Measurements from ENCODE around the gene ANKRD50. TPM values are rescaled to one million over a fixed set of nuclear protein-coding genes. Genes with fewer than 3 reads are reported as not detected.

Gene ANKRD50
- total and polyA plus RNA-seq, 9 of the 15 experiments (the other 6 are each of a cell fraction or from before 2014, with no cell fraction given): 2.0 to 8.0 (median 6.2) TPM

DNA sequence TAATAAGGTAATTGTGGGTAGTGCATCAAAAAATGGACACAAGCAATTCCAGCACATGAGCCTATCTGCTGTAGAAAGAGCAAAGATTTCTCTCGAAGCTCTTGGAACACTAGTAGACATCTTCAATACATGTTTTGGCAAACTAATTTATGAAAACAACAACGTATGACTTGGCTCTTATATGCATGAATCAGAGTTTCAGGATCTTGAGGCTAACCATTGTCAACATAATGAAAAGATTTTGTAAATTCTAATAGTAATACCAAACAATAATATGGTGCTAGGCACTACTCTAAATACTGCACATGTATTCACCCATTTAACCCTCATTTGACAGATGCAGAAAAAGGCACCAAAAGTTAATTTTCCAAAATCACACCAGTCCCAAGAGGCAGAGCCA, 25.1 kb upstream of the ANKRD50 start (continued):
- TF ChIP-seq, protein P1, sequence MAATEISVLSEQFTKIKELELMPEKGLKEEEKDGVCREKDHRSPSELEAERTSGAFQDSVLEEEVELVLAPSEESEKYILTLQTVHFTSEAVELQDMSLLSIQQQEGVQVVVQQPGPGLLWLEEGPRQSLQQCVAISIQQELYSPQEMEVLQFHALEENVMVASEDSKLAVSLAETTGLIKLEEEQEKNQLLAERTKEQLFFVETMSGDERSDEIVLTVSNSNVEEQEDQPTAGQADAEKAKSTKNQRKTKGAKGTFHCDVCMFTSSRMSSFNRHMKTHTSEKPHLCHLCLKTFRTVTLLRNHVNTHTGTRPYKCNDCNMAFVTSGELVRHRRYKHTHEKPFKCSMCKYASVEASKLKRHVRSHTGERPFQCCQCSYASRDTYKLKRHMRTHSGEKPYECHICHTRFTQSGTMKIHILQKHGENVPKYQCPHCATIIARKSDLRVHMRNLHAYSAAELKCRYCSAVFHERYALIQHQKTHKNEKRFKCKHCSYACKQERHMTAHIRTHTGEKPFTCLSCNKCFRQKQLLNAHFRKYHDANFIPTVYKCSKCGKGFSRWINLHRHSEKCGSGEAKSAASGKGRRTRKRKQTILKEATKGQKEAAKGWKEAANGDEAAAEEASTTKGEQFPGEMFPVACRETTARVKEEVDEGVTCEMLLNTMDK (IDR thresholded peaks at IDR 0.05; ENCODE audit: borderline replicate concordance, insufficient read depth, low read depth, low read length, poor library complexity, severe bottlenecking): no peak
- no peak for TF ChIP-seq NFXL1 (CRISPR knock-in tag; IDR thresholded peaks at IDR 0.05)

DNA sequence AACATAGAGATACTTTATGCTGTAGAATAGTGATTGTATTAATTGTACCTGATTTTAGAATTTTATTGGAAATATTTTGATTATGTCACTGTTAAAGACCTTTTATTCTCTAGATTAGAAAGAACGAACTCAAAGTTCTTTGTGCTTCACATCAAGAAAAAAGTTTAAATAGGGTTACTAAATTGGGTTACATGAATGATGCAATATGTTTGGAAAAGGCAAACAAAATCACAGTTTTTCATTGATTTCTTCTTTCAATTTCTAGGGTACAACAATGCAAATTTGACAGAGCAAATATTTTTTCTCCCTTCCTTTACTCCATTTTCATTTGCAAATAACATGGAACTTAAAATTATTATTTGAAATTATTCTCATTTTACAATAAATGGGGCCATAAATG, 24.0 kb upstream of the ANKRD50 start:
- Histone ChIP-seq H3K4me1 (replicated peaks in 1 of 2; ENCODE audit: control insufficient read depth in 2 of 2, insufficient read depth in 2 of 2, low read length in 2 of 2) (no peaks in the 10 kb centered on the region), H3K79me2 (ENCODE audit: control insufficient read depth, insufficient read depth, low read length) (no peaks in the 10 kb centered on the region), H3K36me3 (ENCODE audit: control insufficient read depth, insufficient read depth, low read length) (no peaks in the 10 kb centered on the region), H3K27ac (ENCODE audit: extremely low read depth, low read depth, low read length) (no peak overlapping the region), H3K27me3 (ENCODE audit: control insufficient read depth in 2 of 2, insufficient read depth in 2 of 2, low read length in 2 of 2) (no peaks in the 10 kb centered on the region), H3K4me3 (no peak overlapping the region), H4K20me1 (replicated peaks; ENCODE audit: control insufficient read depth, insufficient read depth, low read length) (no peaks in the 10 kb centered on the region), H3K9me1 (ENCODE audit: control insufficient read depth, insufficient read depth, low read length) (no peaks in the 10 kb centered on the region), H2AFZ (ENCODE audit: low read depth, low read length) (no peak overlapping the region), H3K9ac (ENCODE audit: insufficient read depth in 1 of 2, low read depth in 2 of 2, low read length in 2 of 2) (no peak overlapping the region), H3K4me2 (ENCODE audit: insufficient read depth, low read length) (no peak overlapping the region), H3K9me3 (replicated peaks; ENCODE audit: control insufficient read depth, insufficient read depth, low read depth, low read length) (no peaks in the 10 kb centered on the region)
- ATAC-seq: no peak
- TF ChIP-seq CEBPG (CRISPR knock-in tag; IDR thresholded peaks at IDR 0.05) (no peak), CEBPG (tag; conservative IDR thresholded peaks at IDR 0.05 in 1 of 2, IDR thresholded peaks at IDR 0.05 in 1 of 2) (peak in 1 of 2 experiments; percentile 60; a peak in 1 of 4 replicates), ZNF644 (tag; IDR thresholded peaks at IDR 0.05; ENCODE audit: low read depth) (no peak)
- TF ChIP-seq, protein P2, sequence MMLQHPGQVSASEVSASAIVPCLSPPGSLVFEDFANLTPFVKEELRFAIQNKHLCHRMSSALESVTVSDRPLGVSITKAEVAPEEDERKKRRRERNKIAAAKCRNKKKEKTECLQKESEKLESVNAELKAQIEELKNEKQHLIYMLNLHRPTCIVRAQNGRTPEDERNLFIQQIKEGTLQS (IDR thresholded peaks at IDR 0.05): peak; percentile 34; the same call in 1 of the 2 replicates
- TF ChIP-seq, protein P2 (CRISPR knock-in tag; conservative IDR thresholded peaks at IDR 0.05): no peak
- CTCF ChIA-PET (ENCODE audit: low intra/inter-chr PET ratio): no interaction called here
- 0% methylated on average over 1 of the region's 1 CpG for WGBS (ENCODE audit: insufficient coverage, low coverage, missing lambda C conversion rate)
- DNase-seq (ENCODE audit: extremely low read depth in 1 of 4, low spot score in 3 of 4): no peak
- no peak for FAIRE-seq
- in situ Hi-C loops (cut with MboI) (no loop called here), intact Hi-C loops (cut with micrococcal nuclease) (no loop called here)
- POLR2A ChIA-PET: no interaction called here
- no TSS peak for BruUV-seq (replicated peaks)
